ENCODE results near the gene GALR2.
"Not testable (repeated sequence)": the region's sequence is repeated elsewhere in the genome, so short reads cannot be mapped to it uniquely, and the experiment has no call there.

Gene GALR2

DNA sequence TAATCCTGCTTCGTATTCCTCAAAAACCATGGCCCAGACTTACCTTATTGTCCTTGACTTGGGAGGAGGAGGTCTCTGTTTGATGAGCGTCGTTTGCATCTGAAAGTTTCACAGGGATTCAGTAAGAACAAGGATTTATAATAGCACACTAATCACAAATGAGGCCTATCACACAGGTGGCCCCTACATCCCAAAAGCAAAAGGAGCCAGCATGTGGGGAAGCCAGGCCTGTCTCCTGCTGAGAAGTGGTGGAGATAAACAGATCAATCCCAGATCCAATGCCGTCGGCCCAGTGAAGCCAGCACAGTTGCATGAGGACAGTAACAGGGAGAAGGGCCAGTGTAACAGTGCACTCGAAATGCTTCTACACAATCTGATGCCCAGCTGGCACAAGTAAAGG lies 34.2 kb upstream of the GALR2 start:
- CTCF ChIA-PET, result no interaction called here
- no peak overlapping the region; the same call in 1 of the 2 replicates for H3K27ac ChIP-seq
- no peak for DNase-seq (ENCODE audit: low spot score)
- TF ChIP-seq, protein P1, sequence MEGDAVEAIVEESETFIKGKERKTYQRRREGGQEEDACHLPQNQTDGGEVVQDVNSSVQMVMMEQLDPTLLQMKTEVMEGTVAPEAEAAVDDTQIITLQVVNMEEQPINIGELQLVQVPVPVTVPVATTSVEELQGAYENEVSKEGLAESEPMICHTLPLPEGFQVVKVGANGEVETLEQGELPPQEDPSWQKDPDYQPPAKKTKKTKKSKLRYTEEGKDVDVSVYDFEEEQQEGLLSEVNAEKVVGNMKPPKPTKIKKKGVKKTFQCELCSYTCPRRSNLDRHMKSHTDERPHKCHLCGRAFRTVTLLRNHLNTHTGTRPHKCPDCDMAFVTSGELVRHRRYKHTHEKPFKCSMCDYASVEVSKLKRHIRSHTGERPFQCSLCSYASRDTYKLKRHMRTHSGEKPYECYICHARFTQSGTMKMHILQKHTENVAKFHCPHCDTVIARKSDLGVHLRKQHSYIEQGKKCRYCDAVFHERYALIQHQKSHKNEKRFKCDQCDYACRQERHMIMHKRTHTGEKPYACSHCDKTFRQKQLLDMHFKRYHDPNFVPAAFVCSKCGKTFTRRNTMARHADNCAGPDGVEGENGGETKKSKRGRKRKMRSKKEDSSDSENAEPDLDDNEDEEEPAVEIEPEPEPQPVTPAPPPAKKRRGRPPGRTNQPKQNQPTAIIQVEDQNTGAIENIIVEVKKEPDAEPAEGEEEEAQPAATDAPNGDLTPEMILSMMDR (conservative IDR thresholded peaks at IDR 0.05; ENCODE audit: low read depth), result no peak
- POLR2A ChIA-PET (ENCODE audit: low non-redundant PET), result no interaction called here

DNA sequence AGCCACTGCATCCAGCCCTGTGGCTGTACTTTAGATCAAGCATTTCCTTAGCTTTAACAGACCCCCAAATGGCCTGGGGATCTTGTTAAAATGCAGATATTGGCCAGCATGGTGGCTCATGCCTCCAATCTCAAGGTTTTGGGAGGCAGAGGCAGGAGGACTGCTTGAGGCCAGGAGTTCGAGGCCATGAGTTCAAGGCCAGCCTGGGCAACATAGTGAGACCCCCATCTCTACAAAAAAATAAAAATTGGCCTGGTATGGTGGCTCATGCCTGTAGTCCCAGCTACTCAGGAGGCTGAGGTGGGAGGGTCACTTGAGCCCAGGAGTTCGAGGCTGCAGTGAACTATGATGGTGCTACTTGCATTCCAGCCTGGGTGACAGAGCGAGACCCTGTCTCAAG lies 31.7 kb upstream of the GALR2 start:
- DNase-seq (ENCODE audit: low spot score); H3K27ac ChIP-seq; POLR2A ChIA-PET (ENCODE audit: low non-redundant PET); CTCF ChIA-PET: not testable (repeated sequence)

DNA sequence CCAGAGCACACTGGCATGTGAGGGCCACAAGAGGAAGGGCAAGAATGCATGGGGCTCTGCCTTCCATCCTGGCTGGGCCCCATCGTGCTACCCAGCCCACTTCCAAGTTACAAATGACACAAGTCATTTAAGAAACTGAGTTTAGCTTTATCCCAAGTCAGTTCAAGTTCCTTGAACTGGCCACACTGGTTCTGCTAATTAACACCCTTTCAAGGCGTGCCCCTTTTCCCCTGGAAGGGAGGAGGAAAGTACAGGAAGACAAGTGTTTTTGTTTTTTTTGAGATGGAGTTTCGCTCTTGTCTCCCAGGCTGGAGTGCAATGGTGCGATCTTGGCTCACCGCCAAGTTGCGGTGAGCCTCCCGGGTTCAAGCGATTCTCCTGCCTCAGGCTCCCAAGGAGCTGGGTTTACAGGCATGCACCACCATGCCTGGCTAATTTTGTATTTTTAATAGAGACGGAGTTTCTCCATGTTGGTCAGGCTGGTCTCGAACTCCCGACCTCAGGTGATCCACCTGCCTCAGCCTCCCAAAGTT lies 30.0 kb upstream of the GALR2 start:
- CTCF ChIA-PET; POLR2A ChIA-PET (ENCODE audit: low non-redundant PET); DNase-seq (ENCODE audit: low spot score); H3K27ac ChIP-seq: not testable (repeated sequence)

DNA sequence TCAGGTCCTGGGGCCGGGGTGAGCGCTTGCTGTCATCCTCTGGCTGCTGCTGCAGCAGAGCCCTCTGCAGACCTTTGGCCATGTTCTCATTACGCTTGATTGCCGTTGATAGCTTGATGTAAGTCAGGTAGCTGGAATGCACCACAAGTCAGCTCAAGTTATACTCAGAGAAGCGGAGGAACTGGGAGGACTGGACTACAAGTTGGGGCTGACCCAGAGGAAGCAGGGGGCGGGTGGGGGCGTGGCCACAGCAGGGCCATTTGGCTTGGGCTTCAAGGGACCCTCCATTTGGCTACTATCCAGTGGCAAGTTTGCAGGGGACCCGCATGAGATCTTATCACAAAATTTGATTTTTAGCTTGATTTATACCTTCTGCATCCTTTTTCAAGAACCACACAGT lies 28.5 kb upstream of the GALR2 start:
- DNase-seq (ENCODE audit: low spot score), result peak; percentile 29
- POLR2A ChIA-PET (ENCODE audit: low non-redundant PET), result no interaction called here
- no peak overlapping the region for H3K27ac ChIP-seq
- TF ChIP-seq, protein P1 (conservative IDR thresholded peaks at IDR 0.05; ENCODE audit: low read depth), result no peak
- CTCF ChIA-PET, result no interaction called here

DNA sequence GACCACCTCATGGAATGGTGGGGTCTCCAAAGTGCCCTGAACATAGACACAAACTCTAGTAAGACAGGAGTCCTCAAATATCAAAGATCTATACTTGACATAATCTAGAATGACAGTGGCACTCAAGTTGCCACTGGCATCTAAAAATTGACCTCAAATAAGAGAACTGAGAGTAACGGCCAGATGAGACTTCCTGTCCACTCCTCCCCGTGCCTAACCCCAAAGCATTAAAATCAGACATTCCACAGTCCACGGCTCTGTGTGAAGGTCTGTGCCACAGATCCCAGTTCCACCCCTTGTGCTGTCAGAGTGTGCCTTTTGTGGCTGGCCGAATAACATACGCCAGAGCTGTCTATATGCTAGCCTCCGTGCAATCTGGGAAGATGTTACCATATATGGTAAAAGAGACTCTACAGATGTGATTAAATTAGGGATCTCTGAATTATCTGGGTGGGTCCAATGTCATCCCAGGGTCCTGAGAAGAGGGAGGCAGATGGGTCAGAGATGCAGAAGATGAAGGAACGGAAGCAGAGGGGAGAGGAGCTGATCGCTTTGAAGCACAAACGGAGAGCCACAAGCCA lies 26.5 kb upstream of the GALR2 start:
- TF ChIP-seq, protein P1 (conservative IDR thresholded peaks at IDR 0.05; ENCODE audit: low read depth), result no peak
- no peak for DNase-seq (ENCODE audit: low spot score)
- POLR2A ChIA-PET (ENCODE audit: low non-redundant PET), result no interaction called here
- CTCF ChIA-PET, result no interaction called here
- no peak overlapping the region for H3K27ac ChIP-seq

DNA sequence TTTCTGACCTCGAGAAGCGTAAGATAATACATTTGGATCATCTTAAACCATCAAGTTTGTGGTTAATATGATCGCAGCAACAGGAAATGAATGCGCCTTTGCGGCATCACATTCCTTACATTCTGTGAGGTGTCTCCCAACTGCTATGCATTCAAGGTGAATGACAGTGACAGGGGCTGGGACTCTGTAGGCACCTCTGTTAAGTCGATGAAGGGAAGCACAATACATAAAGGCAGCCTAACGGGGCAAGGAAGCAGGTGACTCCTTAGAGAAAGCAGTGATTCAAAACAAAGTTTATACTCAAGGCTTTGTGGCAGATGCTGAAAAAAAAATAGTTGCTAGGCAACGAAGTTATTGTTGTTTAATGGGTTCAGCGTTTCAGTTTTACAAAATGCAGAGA lies 25.9 kb upstream of the GALR2 start:
- TF ChIP-seq, protein P1 (conservative IDR thresholded peaks at IDR 0.05; ENCODE audit: low read depth), result no peak
- ChIA-PET POLR2A (ENCODE audit: low non-redundant PET) (no interaction called here), CTCF (no interaction called here)
- no peak overlapping the region for H3K27ac ChIP-seq
- no peak for DNase-seq (ENCODE audit: low spot score)

DNA sequence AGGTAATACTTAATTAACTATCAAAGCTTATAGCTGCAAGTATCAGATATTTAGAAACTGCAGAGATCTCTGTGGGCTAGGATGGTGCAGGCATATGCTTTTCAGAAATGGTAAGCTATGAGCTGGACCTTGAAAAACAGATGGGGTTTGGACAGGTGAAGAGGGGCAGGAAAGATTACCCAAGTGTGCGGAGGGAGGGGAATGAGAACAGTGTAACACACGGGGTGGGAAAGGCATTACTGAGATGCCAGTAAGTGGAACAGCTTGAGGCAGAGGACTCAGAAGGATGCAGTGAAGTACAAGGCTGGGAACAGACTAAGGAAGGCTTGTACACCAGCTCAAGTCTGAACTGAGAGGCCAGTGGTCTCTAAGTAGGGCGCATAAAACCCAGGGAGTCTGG lies 25.3 kb upstream of the GALR2 start:
- ChIA-PET POLR2A (ENCODE audit: low non-redundant PET) (no interaction called here), CTCF (no interaction called here)
- no peak overlapping the region for H3K27ac ChIP-seq

More for the DNA sequence above, 25.3 kb upstream of the GALR2 start:
- DNase-seq (ENCODE audit: low spot score), result no peak
- TF ChIP-seq, protein P1 (conservative IDR thresholded peaks at IDR 0.05; ENCODE audit: low read depth), result no peak
